ENCODE data around the gene CAPN11. TPM values are rescaled to one million over a fixed set of nuclear protein-coding genes. Genes with fewer than 3 reads are reported as not detected.

The CAPN11 gene
- total RNA-seq, 1 donor from 2014 or later = 0.07 TPM

- Mint-ChIP-seq H3K27ac (ENCODE audit: unreplicated experiment) (no peak overlapping the region), H3K27me3 (ENCODE audit: low read depth) (no peaks in the 10 kb centered on the region), H3K4me3 (ENCODE audit: unreplicated experiment) (peak overlapping the region; percentile 94), H3K9me3 (ENCODE audit: low read depth) (no peaks in the 10 kb centered on the region), H3K36me3 (ENCODE audit: low read depth) (no peaks in the 10 kb centered on the region), H3K4me1 (ENCODE audit: low read depth) (peaks cover 45% of the 10 kb centered on the region)
- TF ChIP-seq, protein P1, sequence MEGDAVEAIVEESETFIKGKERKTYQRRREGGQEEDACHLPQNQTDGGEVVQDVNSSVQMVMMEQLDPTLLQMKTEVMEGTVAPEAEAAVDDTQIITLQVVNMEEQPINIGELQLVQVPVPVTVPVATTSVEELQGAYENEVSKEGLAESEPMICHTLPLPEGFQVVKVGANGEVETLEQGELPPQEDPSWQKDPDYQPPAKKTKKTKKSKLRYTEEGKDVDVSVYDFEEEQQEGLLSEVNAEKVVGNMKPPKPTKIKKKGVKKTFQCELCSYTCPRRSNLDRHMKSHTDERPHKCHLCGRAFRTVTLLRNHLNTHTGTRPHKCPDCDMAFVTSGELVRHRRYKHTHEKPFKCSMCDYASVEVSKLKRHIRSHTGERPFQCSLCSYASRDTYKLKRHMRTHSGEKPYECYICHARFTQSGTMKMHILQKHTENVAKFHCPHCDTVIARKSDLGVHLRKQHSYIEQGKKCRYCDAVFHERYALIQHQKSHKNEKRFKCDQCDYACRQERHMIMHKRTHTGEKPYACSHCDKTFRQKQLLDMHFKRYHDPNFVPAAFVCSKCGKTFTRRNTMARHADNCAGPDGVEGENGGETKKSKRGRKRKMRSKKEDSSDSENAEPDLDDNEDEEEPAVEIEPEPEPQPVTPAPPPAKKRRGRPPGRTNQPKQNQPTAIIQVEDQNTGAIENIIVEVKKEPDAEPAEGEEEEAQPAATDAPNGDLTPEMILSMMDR (IDR thresholded peaks at IDR 0.05) = peak; percentile 27
- DNase-seq (ENCODE audit: low spot score) = no peak
These were observed 30.4 kb upstream of the CAPN11 start for GRCh38 chr6:44128020-44128917.

- DNase-seq (ENCODE audit: low spot score) = no peak
- Mint-ChIP-seq H3K27ac (ENCODE audit: unreplicated experiment) (no peak overlapping the region), H3K4me3 (ENCODE audit: unreplicated experiment) (no peak overlapping the region), H3K4me1 (ENCODE audit: low read depth) (peaks cover 36% of the 10 kb centered on the region), H3K36me3 (ENCODE audit: low read depth) (peaks cover under 1% of the 10 kb centered on the region), H3K9me3 (ENCODE audit: low read depth) (no peaks in the 10 kb centered on the region), H3K27me3 (ENCODE audit: low read depth) (no peaks in the 10 kb centered on the region)
- TF ChIP-seq, protein P1 (IDR thresholded peaks at IDR 0.05) = no peak
These were observed 28.7 kb upstream of the CAPN11 start for GRCh38 chr6:44129841-44130322.

GRCh38 chr6:44131892-44132291, 26.7 kb upstream of the CAPN11 start:
- no peak overlapping the region for H3K4me3 Mint-ChIP-seq (ENCODE audit: unreplicated experiment)
- no peaks in the 10 kb centered on the region for H3K9me3 Mint-ChIP-seq (ENCODE audit: low read depth)
- H3K36me3 Mint-ChIP-seq (ENCODE audit: low read depth) = peaks cover 1% of the 10 kb centered on the region
- H3K27me3 Mint-ChIP-seq (ENCODE audit: low read depth) = no peaks in the 10 kb centered on the region
- TF ChIP-seq, protein P1 (IDR thresholded peaks at IDR 0.05) = no peak
- H3K4me1 Mint-ChIP-seq (ENCODE audit: low read depth) = peaks cover 17% of the 10 kb centered on the region
- H3K27ac Mint-ChIP-seq (ENCODE audit: unreplicated experiment) = no peak overlapping the region
- no peak for DNase-seq (ENCODE audit: low spot score)

DNA sequence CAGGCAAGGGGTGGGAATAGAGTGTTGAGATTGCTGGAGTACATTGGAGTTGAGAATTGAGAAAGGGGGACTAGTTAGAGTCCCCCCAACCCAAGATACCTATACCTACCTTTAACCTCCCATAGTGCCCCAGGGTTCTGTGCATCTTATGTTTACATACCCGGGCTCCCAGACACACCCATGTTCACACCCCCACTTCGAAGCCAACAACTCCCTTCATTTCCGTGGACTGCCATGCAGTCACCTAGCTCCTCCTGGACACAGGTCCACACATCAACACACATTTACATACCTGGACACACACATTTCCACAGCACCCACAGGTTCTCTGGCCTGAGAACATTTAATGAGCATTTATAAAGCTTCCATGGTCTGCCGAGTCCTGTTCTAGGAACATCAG, 26.1 kb upstream of the CAPN11 start:
- H3K4me1 Mint-ChIP-seq (ENCODE audit: low read depth) = peaks cover 17% of the 10 kb centered on the region
- H3K4me3 Mint-ChIP-seq (ENCODE audit: unreplicated experiment) = no peak overlapping the region
- no peaks in the 10 kb centered on the region for H3K27me3 Mint-ChIP-seq (ENCODE audit: low read depth)
- H3K27ac Mint-ChIP-seq (ENCODE audit: unreplicated experiment) = no peak overlapping the region
- peaks cover 1% of the 10 kb centered on the region for H3K36me3 Mint-ChIP-seq (ENCODE audit: low read depth)
- DNase-seq (ENCODE audit: low spot score) = no peak
- TF ChIP-seq, protein P1 (IDR thresholded peaks at IDR 0.05) = no peak
- no peaks in the 10 kb centered on the region for H3K9me3 Mint-ChIP-seq (ENCODE audit: low read depth)

GRCh38 chr6:44133003-44133931, 25.4 kb upstream of the CAPN11 start:
- H3K27ac Mint-ChIP-seq (ENCODE audit: unreplicated experiment) = peak overlapping the region; percentile 51
- H3K4me3 Mint-ChIP-seq (ENCODE audit: unreplicated experiment) = no peak overlapping the region
- peaks cover 1% of the 10 kb centered on the region for H3K36me3 Mint-ChIP-seq (ENCODE audit: low read depth)
- H3K27me3 Mint-ChIP-seq (ENCODE audit: low read depth) = no peaks in the 10 kb centered on the region
- no peaks in the 10 kb centered on the region for H3K9me3 Mint-ChIP-seq (ENCODE audit: low read depth)
- no peak for DNase-seq (ENCODE audit: low spot score)
- peaks cover 15% of the 10 kb centered on the region for H3K4me1 Mint-ChIP-seq (ENCODE audit: low read depth)
- TF ChIP-seq, protein P1 (IDR thresholded peaks at IDR 0.05) = peak; percentile 22
